ENCODE measurements around the gene PRF1. TPM values are rescaled to one million over a fixed set of nuclear protein-coding genes. Genes with fewer than 3 reads are reported as not detected.
"Not testable (repeated sequence)": the region's sequence is repeated elsewhere in the genome, so short reads cannot be mapped to it uniquely, and the experiment has no call there.

The PRF1 gene
- total RNA-seq, 2 experiments from 2014 or later, result 21.8 to 28.6 TPM

- DNase-seq; H3K27me3 Mint-ChIP-seq; H3K9me3 Mint-ChIP-seq (ENCODE audit: low read depth); H3K36me3 Mint-ChIP-seq (ENCODE audit: low read depth); H3K4me1 Mint-ChIP-seq; POLR2A ChIA-PET; ATAC-seq; H3K27ac Mint-ChIP-seq; H3K4me3 Mint-ChIP-seq; intact Hi-C loops (cut with DNase I, micrococcal nuclease): not testable (repeated sequence)
- CTCF ChIA-PET, result interaction anchor here (0.8 kb wide), 1 partner anchor 107 kb away, joined by 3 read pairs; no protein-coding TSS in a partner anchor
These were observed 29.2 kb upstream of the PRF1 start for GRCh38 chr10:70631735-70632134.

DNA sequence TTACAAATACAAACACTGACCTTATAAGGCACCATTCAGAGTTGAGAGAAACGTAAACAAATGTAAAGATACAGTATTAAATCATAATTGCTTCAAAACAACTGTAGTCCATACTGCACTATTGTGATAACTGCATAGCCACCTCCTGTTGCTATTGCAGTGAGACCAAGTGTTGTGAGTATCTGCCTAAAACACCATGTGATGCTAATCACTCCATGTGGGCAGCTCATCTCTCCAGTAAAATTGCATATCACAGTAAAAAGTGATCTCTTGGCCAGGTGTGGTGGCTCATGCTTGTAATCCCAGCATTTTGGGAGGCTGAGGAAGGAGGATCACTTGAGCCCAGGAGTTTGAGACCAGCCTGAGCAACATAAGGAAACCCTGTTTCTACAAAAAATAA, 26.8 kb upstream of the PRF1 start:
- no peaks in the 10 kb centered on the region for H3K4me1 Mint-ChIP-seq
- ChIA-PET CTCF (no interaction called here), POLR2A (no interaction called here)
- DNase-seq (no peak), ATAC-seq (no peak)
- intact Hi-C loops (cut with DNase I, micrococcal nuclease), result no loop called here
- H3K4me3 Mint-ChIP-seq, result no peak overlapping the region
- H3K36me3 Mint-ChIP-seq (ENCODE audit: low read depth), result no peaks in the 10 kb centered on the region
- H3K27ac Mint-ChIP-seq, result no peak overlapping the region
- peaks cover 4% of the 10 kb centered on the region for H3K9me3 Mint-ChIP-seq (ENCODE audit: low read depth)
- peaks cover 7% of the 10 kb centered on the region for H3K27me3 Mint-ChIP-seq

- DNase-seq (no peak), ATAC-seq (no peak)
- no peaks in the 10 kb centered on the region for H3K36me3 Mint-ChIP-seq (ENCODE audit: low read depth)
- POLR2A ChIA-PET, result no interaction called here
- H3K4me1 Mint-ChIP-seq, result no peaks in the 10 kb centered on the region
- no peaks in the 10 kb centered on the region for H3K27me3 Mint-ChIP-seq
- intact Hi-C loops (cut with DNase I, micrococcal nuclease), result no loop called here
- peaks cover 4% of the 10 kb centered on the region for H3K9me3 Mint-ChIP-seq (ENCODE audit: low read depth)
- H3K4me3 Mint-ChIP-seq, result no peak overlapping the region
- CTCF ChIA-PET, result interaction anchor here (0.7 kb wide), 1 partner anchor 91 kb away, joined by 4 read pairs; no protein-coding TSS in a partner anchor
- no peak overlapping the region for H3K27ac Mint-ChIP-seq
These were observed 23.5 kb upstream of the PRF1 start for GRCh38 chr10:70626056-70626455.

GRCh38 chr10:70622981-70623844, 20.7 kb upstream of the PRF1 start:
- intact Hi-C loops (cut with DNase I, micrococcal nuclease), result no loop called here
- DNase-seq, result no peak
- H3K4me1 Mint-ChIP-seq, result peaks cover 7% of the 10 kb centered on the region
- H3K9me3 Mint-ChIP-seq (ENCODE audit: low read depth), result peaks cover 11% of the 10 kb centered on the region
- ChIA-PET CTCF (interaction anchor here (0.6 to 1.2 kb wide), 4 partner anchors 11 to 236 kb away, joined by 3 to 4 read pairs (median 3); no protein-coding TSS in a partner anchor), POLR2A (interaction anchor here (0.6 kb wide), 1 partner anchor 1869 kb away, joined by 4 read pairs; no protein-coding TSS in a partner anchor)
- no peak for ATAC-seq
- no peak overlapping the region for H3K4me3 Mint-ChIP-seq
- peaks cover 3% of the 10 kb centered on the region for H3K27me3 Mint-ChIP-seq
- H3K27ac Mint-ChIP-seq, result no peak overlapping the region
- peaks cover 6% of the 10 kb centered on the region for H3K36me3 Mint-ChIP-seq (ENCODE audit: low read depth)

GRCh38 chr10:70622541-70622940, 20.0 kb upstream of the PRF1 start:
- CTCF ChIA-PET, result interaction anchor here (0.6 to 1.3 kb wide), 3 partner anchors 10 to 235 kb away, joined by 3 to 4 read pairs (median 3); partner anchors contain the start of gene PRF1
- H3K4me1 Mint-ChIP-seq, result peaks cover 9% of the 10 kb centered on the region
- no peak overlapping the region for H3K4me3 Mint-ChIP-seq
- H3K9me3 Mint-ChIP-seq (ENCODE audit: low read depth), result peaks cover 11% of the 10 kb centered on the region
- H3K36me3 Mint-ChIP-seq (ENCODE audit: low read depth), result peaks cover 6% of the 10 kb centered on the region
- H3K27ac Mint-ChIP-seq, result no peak overlapping the region
- intact Hi-C loops (cut with DNase I, micrococcal nuclease), result no loop called here
- DNase-seq, result no peak
- H3K27me3 Mint-ChIP-seq, result peaks cover 3% of the 10 kb centered on the region
- ATAC-seq, result no peak
- POLR2A ChIA-PET, result interaction anchor here (0.6 kb wide), 1 partner anchor 1868 kb away, joined by 4 read pairs; no protein-coding TSS in a partner anchor

GRCh38 chr10:70621503-70622078, 19.1 kb upstream of the PRF1 start:
- intact Hi-C loops (cut with DNase I, micrococcal nuclease), result no loop called here
- no peak overlapping the region for H3K4me3 Mint-ChIP-seq
- peaks cover 3% of the 10 kb centered on the region for H3K27me3 Mint-ChIP-seq
- no peak for ATAC-seq
- peaks cover 6% of the 10 kb centered on the region for H3K36me3 Mint-ChIP-seq (ENCODE audit: low read depth)
- H3K4me1 Mint-ChIP-seq, result peaks cover 10% of the 10 kb centered on the region
- peaks cover 11% of the 10 kb centered on the region for H3K9me3 Mint-ChIP-seq (ENCODE audit: low read depth)
- DNase-seq, result no peak
- POLR2A ChIA-PET, result no interaction called here
- CTCF ChIA-PET, result interaction anchor here (0.8 to 1.3 kb wide), 2 partner anchors 19 to 137 kb away, joined by 3 read pairs; partner anchors contain the start of gene PRF1
- H3K27ac Mint-ChIP-seq, result no peak overlapping the region

GRCh38 chr10:70620020-70620289, 17.4 kb upstream of the PRF1 start:
- intact Hi-C loops (cut with DNase I, micrococcal nuclease), result no loop called here
- no peak overlapping the region for H3K4me3 Mint-ChIP-seq

DNA sequence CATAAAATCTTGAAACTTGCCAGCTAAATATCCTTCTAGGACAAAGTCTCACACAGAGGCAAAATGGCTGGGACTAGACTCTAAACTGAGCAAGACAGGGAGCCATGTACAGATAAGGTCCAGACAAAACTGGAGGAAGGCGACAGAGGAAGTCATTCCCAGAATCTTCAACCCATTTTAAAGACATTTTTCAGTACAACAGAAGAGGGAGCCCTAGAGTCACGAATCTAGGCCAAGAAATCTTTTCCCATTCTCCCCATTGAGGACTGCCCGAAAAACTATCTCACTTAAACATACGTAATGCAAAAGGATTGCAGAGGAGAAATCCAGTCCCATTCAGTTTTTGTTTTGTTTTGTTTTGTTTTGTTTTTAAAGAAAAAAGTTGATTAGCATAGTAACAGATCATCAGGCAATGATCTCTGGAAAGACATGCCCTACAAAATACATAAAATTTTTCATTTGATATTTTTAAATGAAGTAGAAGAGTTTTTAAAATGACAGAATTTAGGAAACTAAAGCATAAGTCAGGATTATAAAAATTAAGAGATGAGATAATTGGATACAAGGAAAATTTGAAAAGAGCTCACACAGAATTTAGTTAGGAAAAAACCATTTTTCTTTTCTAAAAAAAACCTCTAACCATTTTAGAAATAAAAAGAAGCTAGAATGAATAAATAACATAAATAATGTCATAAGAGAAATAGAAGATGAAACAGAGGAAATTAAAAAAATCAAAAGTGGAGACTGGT, 16.9 kb upstream of the PRF1 start:
- intact Hi-C loops (cut with DNase I, micrococcal nuclease), result loop anchor here (1.0 to 5.0 kb wide), 5 partner anchors 37 to 263 kb away; no protein-coding TSS in a partner anchor
- H3K27me3 Mint-ChIP-seq, result peaks cover 10% of the 10 kb centered on the region
- peaks cover 6% of the 10 kb centered on the region for H3K36me3 Mint-ChIP-seq (ENCODE audit: low read depth)
- H3K4me3 Mint-ChIP-seq, result no peak overlapping the region
- peaks cover 11% of the 10 kb centered on the region for H3K9me3 Mint-ChIP-seq (ENCODE audit: low read depth)
- DNase-seq (no peak), ATAC-seq (no peak)
- CTCF ChIA-PET, result interaction anchor here (0.7 to 2.4 kb wide), 6 partner anchors 18 to 135 kb away, joined by 3 to 6 read pairs (median 4); no protein-coding TSS in a partner anchor
- POLR2A ChIA-PET, result no interaction called here
- no peak overlapping the region for H3K27ac Mint-ChIP-seq
- H3K4me1 Mint-ChIP-seq, result peaks cover 16% of the 10 kb centered on the region

More at GRCh38 chr10:70620020-70620289, 17.4 kb upstream of the PRF1 start:
- no peak for ATAC-seq
- Mint-ChIP-seq H3K27me3 (peaks cover 8% of the 10 kb centered on the region), H3K27ac (no peak overlapping the region), H3K36me3 (ENCODE audit: low read depth) (peaks cover 6% of the 10 kb centered on the region), H3K4me1 (peaks cover 14% of the 10 kb centered on the region), H3K9me3 (ENCODE audit: low read depth) (peaks cover 11% of the 10 kb centered on the region)
- ChIA-PET CTCF (interaction anchor here (1.1 to 2.4 kb wide), 3 partner anchors 37 to 134 kb away, joined by 3 to 6 read pairs (median 5); no protein-coding TSS in a partner anchor), POLR2A (no interaction called here)
- DNase-seq, result no peak

DNA sequence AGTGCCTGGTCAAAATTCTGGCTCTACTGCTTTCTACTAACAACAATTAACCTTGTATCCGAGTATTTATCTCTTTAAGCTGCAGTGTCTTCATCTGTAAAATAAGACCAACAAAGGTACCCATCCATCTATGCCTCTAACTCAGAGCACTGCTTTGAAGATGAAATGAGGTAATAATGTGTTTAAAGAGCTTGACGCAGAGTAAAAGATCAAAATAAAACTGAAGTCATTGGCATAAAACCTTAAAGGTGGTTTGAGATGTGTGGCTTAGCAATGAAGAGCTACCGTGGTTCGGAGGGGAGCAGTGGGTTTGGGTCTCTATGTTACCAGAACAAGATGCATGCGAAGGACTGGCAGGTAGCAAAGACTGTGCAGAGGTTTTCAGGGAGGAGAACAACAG, 16.1 kb upstream of the PRF1 start:
- DNase-seq, result no peak
- H3K36me3 Mint-ChIP-seq (ENCODE audit: low read depth), result peaks cover 6% of the 10 kb centered on the region
- no peak for ATAC-seq
- H3K27ac Mint-ChIP-seq, result peak overlapping the region; percentile 29
- ChIA-PET POLR2A (no interaction called here), CTCF (interaction anchor here (0.6 to 2.4 kb wide), 7 partner anchors 17 to 156 kb away, joined by 3 to 6 read pairs (median 4); no protein-coding TSS in a partner anchor)
- no peak overlapping the region for H3K4me3 Mint-ChIP-seq
- intact Hi-C loops (cut with DNase I, micrococcal nuclease), result loop anchor here (1.0 to 5.0 kb wide), 6 partner anchors 38 to 264 kb away; no protein-coding TSS in a partner anchor
- peaks cover 23% of the 10 kb centered on the region for H3K4me1 Mint-ChIP-seq
- H3K27me3 Mint-ChIP-seq, result peaks cover 10% of the 10 kb centered on the region
- H3K9me3 Mint-ChIP-seq (ENCODE audit: low read depth), result peaks cover 11% of the 10 kb centered on the region

GRCh38 chr10:70617798-70618568, 15.4 kb upstream of the PRF1 start:
- H3K4me3 Mint-ChIP-seq, result no peak overlapping the region
- H3K27me3 Mint-ChIP-seq, result peaks cover 10% of the 10 kb centered on the region
- H3K4me1 Mint-ChIP-seq, result peaks cover 23% of the 10 kb centered on the region
- intact Hi-C loops (cut with DNase I, micrococcal nuclease), result loop anchor here (1.0 to 5.0 kb wide), 6 partner anchors 39 to 264 kb away; no protein-coding TSS in a partner anchor
- DNase-seq (peak; percentile 60), ATAC-seq (peak; percentile 81)
- ChIA-PET POLR2A (no interaction called here), CTCF (interaction anchor here (0.5 to 2.4 kb wide), 7 partner anchors 21 to 260 kb away, joined by 3 to 6 read pairs (median 4); no protein-coding TSS in a partner anchor)
- H3K27ac Mint-ChIP-seq, result peak overlapping the region; percentile 66
- H3K36me3 Mint-ChIP-seq (ENCODE audit: low read depth), result peaks cover 6% of the 10 kb centered on the region
- peaks cover 11% of the 10 kb centered on the region for H3K9me3 Mint-ChIP-seq (ENCODE audit: low read depth)
